HCT116 (cell line): ENCODE results near the gene SLC44A5. TPM values are rescaled to one million over a fixed set of nuclear protein-coding genes. Genes with fewer than 3 reads are reported as not detected.

Source experiments
- ATAC-seq: fragments of 200-7000 bp; cut with Tn5 transposase; 2 replicates; pipeline ENCODE4 v1.9.1; 2020; ENCODE audit warnings: mild to moderate bottlenecking, moderate library complexity
- BruUV-seq: library from RNA; stranded (reverse); fragments of 400-500 nt; replicated peaks from 2 replicates; lab custom pipeline; 2021; lab: Mats Ljungman, UMichigan
- CTCF ChIA-PET: fragments of 300-600 bp; sonication (Branson Sonifier 250); formaldehyde crosslinking; loops from one replicate; lab custom pipeline; 2021; ENCODE audit warnings: antibody characterized with exemption; lab: Charles Lee
- POLR2A ChIA-PET: fragments of 300-600, 350-600 bp; sonication (Branson Sonifier 250); formaldehyde crosslinking; loops from one replicate; lab custom pipeline; 2021; ENCODE audit warnings: antibody characterized with exemption; lab: Charles Lee
- RAD21 ChIA-PET, 2 experiments: fragments of 300-600 bp; sonication (Branson Sonifier 250); formaldehyde crosslinking; loops; one replicate each; lab custom pipeline; 2023; ENCODE audit warnings: low total read pairs in 2 of 2; ENCODE audit not compliant: uncharacterized antibody in 2 of 2, unreplicated experiment in 2 of 2, low non-redundant PET in 1 of 2; lab: Charles Lee
- DNase-seq: peaks from one replicate; pipeline ENCODE4 v3.0.0-alpha.2; 2010; ENCODE audit warnings: low read depth, low spot score
- H2AFZ ChIP-seq: fragments of 200-600 bp; shearing (Covaris generic), sonication (generic); 2 replicates; pipeline ENCODE4 v1.6.1; 2017; ENCODE audit warnings: low read depth, mixed run types, mixed read lengths, antibody characterized with exemption, low read length; ENCODE audit not compliant: poor library complexity, severe bottlenecking
- H3K27ac ChIP-seq: 2 replicates; pipeline ENCODE4 v1.5.1; 2012; ENCODE audit warnings: low read depth, low read length
- H3K27me3 ChIP-seq: fragments of 200-600 bp; sonication (generic); 2 replicates; pipeline ENCODE4 v1.6.1; 2016; ENCODE audit warnings: mixed run types, low read length, mixed read lengths; ENCODE audit not compliant: insufficient read depth
- H3K36me3 ChIP-seq, 2 experiments: fragments of 200-500 bp in 1 of 2; fragments of 200-600 bp in 1 of 2; sonication (Bioruptor generic) in 1 of 2; sonication (generic) in 1 of 2; 2 replicates each; pipeline versions ENCODE4 v1.5.1 to v1.6.1; 2014 to 2016; ENCODE audit warnings: low read length in 2 of 2, inconsistent platforms in 1 of 2, mixed read lengths in 1 of 2, mixed run types in 1 of 2; ENCODE audit not compliant: insufficient read depth in 2 of 2, control insufficient read depth in 1 of 2
- H3K4me1 ChIP-seq, 2 experiments: fragments of 200-600 bp in 1 of 2; sonication (generic) in 1 of 2; 2 replicates each; pipeline versions ENCODE4 v1.5.1 to v1.6.1; 2012 to 2017; ENCODE audit warnings: low read length in 2 of 2, inconsistent platforms in 1 of 2, mild to moderate bottlenecking in 1 of 2, mixed read lengths in 1 of 2, mixed run types in 1 of 2, moderate library complexity in 1 of 2; ENCODE audit not compliant: insufficient read depth in 2 of 2, control insufficient read depth in 1 of 2
- H3K4me2 ChIP-seq: fragments of 200-600 bp; sonication (generic); 2 replicates; pipeline ENCODE4 v1.6.1; 2017; ENCODE audit warnings: mixed run types, low read length, mixed read lengths
- H3K4me3 ChIP-seq, 2 experiments: fragments of 200-600 bp in 1 of 2; sonication (generic) in 1 of 2; replicated peaks in 1 of 2; 2 replicates each; pipeline ENCODE4 v1.5.1; 2011 to 2016; ENCODE audit warnings: low read length in 2 of 2, control low read depth in 1 of 2, low read depth in 1 of 2, mild to moderate bottlenecking in 1 of 2, mixed read lengths in 1 of 2, mixed run types in 1 of 2
- H3K79me2 ChIP-seq: fragments of 200-600 bp; sonication (generic); 2 replicates; pipeline ENCODE4 v1.6.1; 2017; ENCODE audit warnings: mild to moderate bottlenecking, mixed run types, low read length, moderate library complexity, mixed read lengths; ENCODE audit not compliant: insufficient read depth
- H3K9ac ChIP-seq: fragments of 200-600 bp; sonication (generic); 2 replicates; pipeline ENCODE4 v1.6.1; 2016; ENCODE audit warnings: low read length, mixed read lengths
- H3K9me2 ChIP-seq: fragments of 200-600 bp; sonication (generic), shearing (Covaris generic); 2 replicates; pipeline ENCODE4 v1.6.1; 2017; ENCODE audit warnings: mixed run types, mild to moderate bottlenecking, moderate library complexity; ENCODE audit not compliant: insufficient read depth
- H3K9me3 ChIP-seq, 2 experiments: fragments of 200-500 bp in 1 of 2; fragments of 200-600 bp in 1 of 2; sonication (Bioruptor generic) in 1 of 2; sonication (generic) in 1 of 2; 2 replicates each; pipeline ENCODE4 v1.6.1; 2014 to 2017; ENCODE audit warnings: low read length in 2 of 2, mixed read lengths in 2 of 2, inconsistent platforms in 1 of 2, low read depth in 1 of 2, mild to moderate bottlenecking in 1 of 2, mixed run types in 1 of 2, moderate library complexity in 1 of 2; ENCODE audit not compliant: control insufficient read depth in 1 of 2, insufficient read depth in 1 of 2
- H4K20me1 ChIP-seq: fragments of 200-600 bp; sonication (generic), shearing (Covaris generic); 2 replicates; pipeline ENCODE4 v1.6.1; 2017; ENCODE audit warnings: mixed run types, mild to moderate bottlenecking, moderate library complexity; ENCODE audit not compliant: insufficient read depth
- CBX3 ChIP-seq: IDR thresholded peaks from 2 replicates; pipeline ENCODE4 v1.6.1; 2012; ENCODE audit warnings: low read depth
- ELF1 ChIP-seq: IDR thresholded peaks from 2 replicates; pipeline ENCODE4 v1.6.1; 2012; ENCODE audit warnings: low read depth, borderline replicate concordance
- EZH2 ChIP-seq: fragments of 200-600 bp; sonication (generic); IDR thresholded peaks from 2 replicates; pipeline ENCODE4 v1.6.1; 2017; ENCODE audit warnings: antibody characterized with exemption, mixed run types
- RAD21 ChIP-seq: IDR thresholded peaks from 2 replicates; pipeline ENCODE4 v1.6.1; 2012; ENCODE audit warnings: low read depth, mild to moderate bottlenecking
- SRF ChIP-seq: IDR thresholded peaks from 2 replicates; pipeline ENCODE4 v1.6.1; 2012; ENCODE audit warnings: low read depth
- YY1 ChIP-seq: IDR thresholded peaks from 2 replicates; pipeline ENCODE4 v1.6.1; 2011; ENCODE audit warnings: low read length, low read depth, moderate library complexity, mild to moderate bottlenecking; ENCODE audit not compliant: insufficient replicate concordance; ENCODE audit errors: extremely low read depth
- ZNF274 ChIP-seq: fragments of 200-500 bp; sonication (Bioruptor generic); IDR thresholded peaks from 2 replicates; pipeline ENCODE4 v1.6.1; 2014; ENCODE audit warnings: mild to moderate bottlenecking, low read depth, low read length, inconsistent platforms
- intact Hi-C: fragments of 100-400 bp; cut with micrococcal nuclease; formaldehyde crosslinking; loops from 2 replicates; pipeline ENCODE4 v1.10.0; 2022
- total RNA-seq: library from RNA; stranded (reverse); gene quantifications from one replicate; pipeline ENCODE4 v1.2.1, GENCODE V29; 2021; ENCODE audit not compliant: unreplicated experiment
- TF ChIP-seq, protein P1 (sequence below): IDR thresholded peaks from 2 replicates; pipeline ENCODE4 v1.6.1; 2011; ENCODE audit warnings: mild to moderate bottlenecking, low read length, moderate library complexity; ENCODE audit not compliant: insufficient replicate concordance; ENCODE audit errors: extremely low read depth
- TF ChIP-seq, protein P2 (sequence below), 3 experiments: fragments of 200-600 bp in 1 of 3; sonication (generic) in 1 of 3; IDR thresholded peaks in 2 of 3; conservative IDR thresholded peaks in 1 of 3; 2 replicates each; pipeline ENCODE4 v1.5.1; 2012 to 2017; ENCODE audit warnings: low read depth in 2 of 3, low read length in 2 of 3, antibody characterized with exemption in 1 of 3, borderline replicate concordance in 1 of 3, control low read depth in 1 of 3, mild to moderate bottlenecking in 1 of 3, mixed read lengths in 1 of 3, mixed run types in 1 of 3, moderate library complexity in 1 of 3; ENCODE audit not compliant: insufficient read depth in 1 of 3

Gene SLC44A5
- total RNA-seq, 1 experiment from 2014 or later: 2.4 TPM

DNA sequence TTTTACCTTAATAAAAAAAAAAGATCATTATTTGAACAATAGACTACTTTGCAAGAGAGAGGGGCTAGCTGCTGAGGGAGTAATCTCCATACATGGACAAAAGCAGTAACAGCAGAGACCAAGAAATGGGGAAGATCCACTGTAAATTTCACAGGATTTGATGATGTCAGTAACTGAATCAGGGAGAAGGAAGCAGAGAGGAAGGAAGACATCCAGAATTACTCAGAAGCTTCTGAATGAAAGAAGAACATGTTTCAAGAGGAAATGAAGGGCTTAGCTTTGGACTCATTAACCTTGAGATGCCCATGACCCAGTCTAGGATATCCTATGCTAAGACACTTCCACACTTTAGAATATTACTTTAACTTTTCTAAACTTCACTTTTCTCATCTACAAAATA lies 60.4 kb downstream of the SLC44A5 start:
- ATAC-seq (no peak), DNase-seq (no peak)
- intact Hi-C loops: no loop called here
- CTCF ChIA-PET: no interaction called here
- no peaks in the 10 kb centered on the region for H3K4me1 ChIP-seq
- TF ChIP-seq EZH2 (no peak), YY1 (no peak), CBX3 (no peak), ZNF274 (no peak), ELF1 (no peak), SRF (no peak), RAD21 (no peak)
- TF ChIP-seq, protein P1, sequence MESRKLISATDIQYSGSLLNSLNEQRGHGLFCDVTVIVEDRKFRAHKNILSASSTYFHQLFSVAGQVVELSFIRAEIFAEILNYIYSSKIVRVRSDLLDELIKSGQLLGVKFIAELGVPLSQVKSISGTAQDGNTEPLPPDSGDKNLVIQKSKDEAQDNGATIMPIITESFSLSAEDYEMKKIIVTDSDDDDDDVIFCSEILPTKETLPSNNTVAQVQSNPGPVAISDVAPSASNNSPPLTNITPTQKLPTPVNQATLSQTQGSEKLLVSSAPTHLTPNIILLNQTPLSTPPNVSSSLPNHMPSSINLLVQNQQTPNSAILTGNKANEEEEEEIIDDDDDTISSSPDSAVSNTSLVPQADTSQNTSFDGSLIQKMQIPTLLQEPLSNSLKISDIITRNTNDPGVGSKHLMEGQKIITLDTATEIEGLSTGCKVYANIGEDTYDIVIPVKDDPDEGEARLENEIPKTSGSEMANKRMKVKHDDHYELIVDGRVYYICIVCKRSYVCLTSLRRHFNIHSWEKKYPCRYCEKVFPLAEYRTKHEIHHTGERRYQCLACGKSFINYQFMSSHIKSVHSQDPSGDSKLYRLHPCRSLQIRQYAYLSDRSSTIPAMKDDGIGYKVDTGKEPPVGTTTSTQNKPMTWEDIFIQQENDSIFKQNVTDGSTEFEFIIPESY: no peak
- TF ChIP-seq, protein P2, sequence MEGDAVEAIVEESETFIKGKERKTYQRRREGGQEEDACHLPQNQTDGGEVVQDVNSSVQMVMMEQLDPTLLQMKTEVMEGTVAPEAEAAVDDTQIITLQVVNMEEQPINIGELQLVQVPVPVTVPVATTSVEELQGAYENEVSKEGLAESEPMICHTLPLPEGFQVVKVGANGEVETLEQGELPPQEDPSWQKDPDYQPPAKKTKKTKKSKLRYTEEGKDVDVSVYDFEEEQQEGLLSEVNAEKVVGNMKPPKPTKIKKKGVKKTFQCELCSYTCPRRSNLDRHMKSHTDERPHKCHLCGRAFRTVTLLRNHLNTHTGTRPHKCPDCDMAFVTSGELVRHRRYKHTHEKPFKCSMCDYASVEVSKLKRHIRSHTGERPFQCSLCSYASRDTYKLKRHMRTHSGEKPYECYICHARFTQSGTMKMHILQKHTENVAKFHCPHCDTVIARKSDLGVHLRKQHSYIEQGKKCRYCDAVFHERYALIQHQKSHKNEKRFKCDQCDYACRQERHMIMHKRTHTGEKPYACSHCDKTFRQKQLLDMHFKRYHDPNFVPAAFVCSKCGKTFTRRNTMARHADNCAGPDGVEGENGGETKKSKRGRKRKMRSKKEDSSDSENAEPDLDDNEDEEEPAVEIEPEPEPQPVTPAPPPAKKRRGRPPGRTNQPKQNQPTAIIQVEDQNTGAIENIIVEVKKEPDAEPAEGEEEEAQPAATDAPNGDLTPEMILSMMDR (IDR thresholded peaks at IDR 0.05 in 2 of 3, conservative IDR thresholded peaks at IDR 0.05 in 1 of 3; ENCODE audit: borderline replicate concordance in 1 of 3, insufficient read depth in 1 of 3, low read depth in 2 of 3, low read length in 2 of 3): no peak
- no peaks in the 10 kb centered on the region for H3K9me3 ChIP-seq
- H3K9ac ChIP-seq: no peak overlapping the region
- RAD21 ChIA-PET: no interaction called here
- H3K4me3 ChIP-seq: no peak overlapping the region
- H2AFZ ChIP-seq: no peak overlapping the region
- H3K27ac ChIP-seq: no peak overlapping the region
- no peaks in the 10 kb centered on the region for H3K9me2 ChIP-seq
- no peaks in the 10 kb centered on the region for H4K20me1 ChIP-seq
- BruUV-seq: no TSS peak
- no peaks in the 10 kb centered on the region for H3K36me3 ChIP-seq
- POLR2A ChIA-PET: no interaction called here
- H3K79me2 ChIP-seq: no peaks in the 10 kb centered on the region
- no peak overlapping the region for H3K4me2 ChIP-seq
- H3K27me3 ChIP-seq: no peaks in the 10 kb centered on the region
